ENCODE results near the gene DEAF1. TPM values are rescaled to one million over a fixed set of nuclear protein-coding genes. Genes with fewer than 3 reads are reported as not detected.

DEAF1 gene
- total RNA-seq, 1 experiment from 2014 or later = 33.9 TPM

DNA sequence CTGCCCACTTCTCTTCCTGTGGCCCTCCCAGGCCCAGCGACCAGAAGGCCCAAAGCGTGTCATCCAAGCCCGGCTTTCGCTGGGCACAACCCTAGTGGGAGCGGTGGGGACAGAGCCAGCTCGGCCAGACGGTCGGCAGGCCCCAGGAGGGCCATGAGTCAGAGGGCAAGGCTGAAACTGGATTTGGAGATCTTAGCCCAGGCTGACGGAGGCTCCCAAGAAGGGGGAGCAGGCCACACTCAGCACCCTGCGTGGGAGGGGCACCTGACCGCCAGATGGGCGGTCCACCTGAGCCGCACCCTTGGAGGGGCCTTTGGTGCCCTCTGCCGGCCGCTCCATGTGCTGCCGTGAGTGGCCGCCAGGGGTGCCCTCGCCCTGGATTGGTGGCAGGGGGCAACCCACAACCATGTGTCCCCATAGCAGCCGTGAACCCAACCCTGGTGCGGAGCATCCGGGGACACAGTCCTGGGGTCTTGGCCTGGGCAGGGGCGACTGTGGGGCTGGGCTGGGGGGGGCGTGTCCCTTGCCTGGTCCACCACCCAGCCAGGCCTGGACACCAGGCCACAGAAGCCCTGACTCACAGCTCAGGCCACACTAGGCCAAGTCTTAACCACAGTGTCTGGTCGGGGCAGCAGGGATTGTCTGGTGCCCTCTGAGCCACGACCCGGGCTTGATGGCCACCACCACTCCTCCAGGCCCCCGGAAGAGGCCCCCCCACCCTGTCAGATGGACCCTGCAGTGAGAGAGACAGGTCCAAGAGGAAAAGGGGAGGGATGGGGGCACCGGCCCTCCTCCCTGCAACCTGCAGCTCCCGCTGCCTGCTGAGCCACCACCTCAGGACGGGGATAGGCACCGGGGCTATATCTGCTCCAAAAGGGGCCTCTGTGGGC is 33.1 kb upstream of the DEAF1 start (continued):
- TF ChIP-seq CTCF (IDR thresholded peaks at IDR 0.05 in 2 of 3, conservative IDR thresholded peaks at IDR 0.05 in 1 of 3; ENCODE audit: borderline replicate concordance in 1 of 3, insufficient read depth in 1 of 3, low read depth in 2 of 3, low read length in 2 of 3) (peak; percentile 98 to 100 (median 99)), YY1 (IDR thresholded peaks at IDR 0.05; ENCODE audit: extremely low read depth, insufficient replicate concordance, low read depth, low read length) (peak; percentile 26), POLR2A (IDR thresholded peaks at IDR 0.05; ENCODE audit: borderline replicate concordance, extremely low read depth, insufficient read depth, insufficient read length) (no peak), RAD21 (IDR thresholded peaks at IDR 0.05; ENCODE audit: low read depth) (peak; percentile 94)

DNA sequence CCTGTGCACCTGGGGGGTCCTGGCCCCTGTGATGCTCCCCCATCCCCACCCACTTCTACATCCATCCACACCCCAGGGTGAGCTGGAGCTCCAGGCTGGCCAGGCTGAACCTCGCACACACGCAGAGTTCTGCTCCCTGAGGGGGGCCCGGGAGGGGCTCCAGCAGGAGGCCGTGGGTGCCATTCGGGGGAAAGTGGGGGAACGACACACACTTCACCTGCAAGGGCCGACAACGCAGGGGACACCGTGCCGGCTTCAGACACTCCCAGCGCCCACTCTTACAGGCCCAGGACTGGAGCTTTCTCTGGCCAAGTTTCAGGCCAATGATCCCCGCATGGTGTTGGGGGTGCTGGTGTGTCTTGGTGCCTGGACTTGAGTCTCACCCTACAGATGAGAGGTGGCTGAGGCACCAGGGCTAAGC is 32.3 kb upstream of the DEAF1 start:
- peak overlapping the region; percentile 61 for H3K9ac ChIP-seq (ENCODE audit: low read length)
- POLR2A ChIA-PET = interaction anchor here (1.2 kb wide), 1 partner anchor 36 kb away, joined by 3 read pairs; no protein-coding TSS in a partner anchor
- no peaks in the 10 kb centered on the region for H3K9me3 ChIP-seq (ENCODE audit: control insufficient read depth in 1 of 2, insufficient read depth in 1 of 2, low read depth in 1 of 2, low read length in 2 of 2)
- H2AFZ ChIP-seq (ENCODE audit: low read depth, low read length, poor library complexity, severe bottlenecking) = no peak overlapping the region
- H3K27ac ChIP-seq (ENCODE audit: low read depth, low read length) = peak overlapping the region; percentile 70
- RAD21 ChIA-PET (ENCODE audit: low non-redundant PET in 1 of 2, low total read pairs in 2 of 2, uncharacterized antibody in 2 of 2, unreplicated experiment in 2 of 2) = interaction anchor here in 1 of 2 experiments (0.6 kb wide), 1 partner anchor 171 kb away, joined by 3 read pairs; no protein-coding TSS in a partner anchor
- CTCF ChIA-PET = interaction anchor here (0.7 to 2.1 kb wide), 8 partner anchors 10 to 36 kb away, joined by 3 to 10 read pairs (median 6); partner anchors contain the start of genes DEAF1, EPS8L2, TALDO1 and TMEM80
- BruUV-seq (replicated peaks) = TSS peak; percentile 76
- no peak; the same call in 1 of the 2 replicates for ATAC-seq
- H3K27me3 ChIP-seq (ENCODE audit: insufficient read depth, low read length) = no peaks in the 10 kb centered on the region
- peaks cover 7 to 24% of the 10 kb centered on the region in 2 experiments; a peak in 3 of 4 replicates for H3K4me1 ChIP-seq (ENCODE audit: control insufficient read depth in 1 of 2, insufficient read depth in 2 of 2, low read length in 2 of 2)
- DNase-seq (ENCODE audit: low read depth, low spot score) = no peak
- intact Hi-C loops (cut with micrococcal nuclease) = no loop called here
- no peaks in the 10 kb centered on the region for H3K9me2 ChIP-seq (ENCODE audit: insufficient read depth)
- H3K4me2 ChIP-seq (ENCODE audit: low read length) = peak overlapping the region; percentile 78
- H3K79me2 ChIP-seq (ENCODE audit: insufficient read depth, low read length) = no peaks in the 10 kb centered on the region
- H3K4me3 ChIP-seq (replicated peaks in 1 of 2; ENCODE audit: low read depth in 1 of 2, low read length in 2 of 2) = 0 out of 4 replicates have a peak overlapping the region, but pooled peaks of 1 of the 2 experiments have one; percentile 14
- no peaks in the 10 kb centered on the region for H4K20me1 ChIP-seq (ENCODE audit: insufficient read depth)
- peaks cover 0 to 11% of the 10 kb centered on the region in 2 experiments; a peak in 1 of 4 replicates for H3K36me3 ChIP-seq (ENCODE audit: control insufficient read depth in 1 of 2, insufficient read depth in 2 of 2, low read length in 2 of 2)
- TF ChIP-seq YY1 (IDR thresholded peaks at IDR 0.05; ENCODE audit: extremely low read depth, insufficient replicate concordance, low read depth, low read length) (no peak), FOSL1 (IDR thresholded peaks at IDR 0.05; ENCODE audit: low read depth) (no peak), CBX3 (IDR thresholded peaks at IDR 0.05; ENCODE audit: low read depth) (no peak), CTCF (IDR thresholded peaks at IDR 0.05 in 2 of 3, conservative IDR thresholded peaks at IDR 0.05 in 1 of 3; ENCODE audit: borderline replicate concordance in 1 of 3, insufficient read depth in 1 of 3, low read depth in 2 of 3, low read length in 2 of 3) (no peak), POLR2A (IDR thresholded peaks at IDR 0.05; ENCODE audit: borderline replicate concordance, extremely low read depth, insufficient read depth, insufficient read length) (no peak), SRF (IDR thresholded peaks at IDR 0.05; ENCODE audit: low read depth) (no peak), JUND (IDR thresholded peaks at IDR 0.05) (no peak), ATF3 (IDR thresholded peaks at IDR 0.05) (no peak), TCF7L2 (IDR thresholded peaks at IDR 0.05; ENCODE audit: borderline replicate concordance, extremely low read depth, insufficient read depth, insufficient read length) (no peak), REST (IDR thresholded peaks at IDR 0.05; ENCODE audit: low read depth) (no peak), SP1 (IDR thresholded peaks at IDR 0.05; ENCODE audit: low read depth) (no peak)
- TF ChIP-seq, protein P1, sequence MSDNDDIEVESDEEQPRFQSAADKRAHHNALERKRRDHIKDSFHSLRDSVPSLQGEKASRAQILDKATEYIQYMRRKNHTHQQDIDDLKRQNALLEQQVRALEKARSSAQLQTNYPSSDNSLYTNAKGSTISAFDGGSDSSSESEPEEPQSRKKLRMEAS (IDR thresholded peaks at IDR 0.05) = no peak

Measured in HCT116 (cell line).